ENCODE data around the gene TXNDC11.

Gene TXNDC11

GRCh38 chr16:11691235-11691634, 51.4 kb downstream of the TXNDC11 start:
- no peak for DNase-seq (ENCODE audit: low read depth in 2 of 2, low spot score in 1 of 2)

- DNase-seq (ENCODE audit: low read depth in 2 of 2, low spot score in 1 of 2): no peak
Measured at GRCh38 chr16:11689031-11689840, 53.4 kb downstream of the TXNDC11 start.

- no peak for DNase-seq (ENCODE audit: low read depth in 2 of 2, low spot score in 1 of 2)
Measured at GRCh38 chr16:11688520-11688886, 54.2 kb downstream of the TXNDC11 start.

GRCh38 chr16:11687601-11688519, 54.8 kb downstream of the TXNDC11 start:
- no peak for DNase-seq (ENCODE audit: low read depth in 2 of 2, low spot score in 1 of 2)

GRCh38 chr16:11686713-11687380, 55.8 kb downstream of the TXNDC11 start:
- DNase-seq (ENCODE audit: low read depth in 2 of 2, low spot score in 1 of 2): no peak

- no peak for DNase-seq (ENCODE audit: low read depth in 2 of 2, low spot score in 1 of 2)
Measured at GRCh38 chr16:11685844-11686618, 56.6 kb downstream of the TXNDC11 start.

- DNase-seq (ENCODE audit: low read depth in 2 of 2, low spot score in 1 of 2): no peak
Measured at GRCh38 chr16:11684231-11685025, 58.2 kb downstream of the TXNDC11 start.

GRCh38 chr16:11683145-11683544, 59.5 kb downstream of the TXNDC11 start:
- DNase-seq (ENCODE audit: low read depth in 2 of 2, low spot score in 1 of 2): no peak

GRCh38 chr16:11682655-11683096, 60.0 kb downstream of the TXNDC11 start:
- no peak for DNase-seq (ENCODE audit: low read depth in 2 of 2, low spot score in 1 of 2)

GRCh38 chr16:11681976-11682654, 60.5 kb downstream of the TXNDC11 start:
- DNase-seq (ENCODE audit: low read depth in 2 of 2, low spot score in 1 of 2): no peak

- no peak for DNase-seq (ENCODE audit: low read depth in 2 of 2, low spot score in 1 of 2)
Measured at GRCh38 chr16:11681556-11681955, 61.1 kb downstream of the TXNDC11 start.

- no peak for DNase-seq (ENCODE audit: low read depth in 2 of 2, low spot score in 1 of 2)
Measured at GRCh38 chr16:11679941-11680911, 62.4 kb downstream of the TXNDC11 start.

GRCh38 chr16:11679250-11679649, 63.4 kb downstream of the TXNDC11 start:
- no peak for DNase-seq (ENCODE audit: low read depth in 2 of 2, low spot score in 1 of 2)

- no peak for DNase-seq (ENCODE audit: low read depth in 2 of 2, low spot score in 1 of 2)
Measured at GRCh38 chr16:11677959-11678881, 64.4 kb downstream of the TXNDC11 start.

- no peak for DNase-seq (ENCODE audit: low read depth in 2 of 2, low spot score in 1 of 2)
Measured at GRCh38 chr16:11677451-11677951, 65.2 kb downstream of the TXNDC11 start.

- DNase-seq (ENCODE audit: low read depth in 2 of 2, low spot score in 1 of 2): no peak
Measured at GRCh38 chr16:11676799-11677198, 65.9 kb downstream of the TXNDC11 start.
